Suprapubic skin (tissue), 3 donors: ENCODE results near the gene FARS2.

Experiments used
- EP300 ChIP-seq: sonication (generic); formaldehyde crosslinking; IDR thresholded peaks from one replicate; pipeline ENCODE4 v1.6.1; 2017; ENCODE audit warnings: antibody characterized with exemption
- POLR2A ChIP-seq, 2 donors: fragments of 450-650 bp; IDR thresholded peaks; one replicate each; pipeline ENCODE4 v1.6.1; 2017; ENCODE audit warnings: antibody characterized with exemption in 2 of 2, mild to moderate bottlenecking in 2 of 2, moderate library complexity in 2 of 2
- TF ChIP-seq, protein P1 (sequence below), 2 donors: fragments of 200-600 bp in 1 of 2; fragments of 450-650 bp in 1 of 2; sonication (generic) in 1 of 2; IDR thresholded peaks; one replicate each; pipeline ENCODE4 v1.5.1; 2016 to 2019; ENCODE audit warnings: antibody characterized with exemption in 2 of 2, mild to moderate bottlenecking in 1 of 2, moderate library complexity in 1 of 2

DNA sequence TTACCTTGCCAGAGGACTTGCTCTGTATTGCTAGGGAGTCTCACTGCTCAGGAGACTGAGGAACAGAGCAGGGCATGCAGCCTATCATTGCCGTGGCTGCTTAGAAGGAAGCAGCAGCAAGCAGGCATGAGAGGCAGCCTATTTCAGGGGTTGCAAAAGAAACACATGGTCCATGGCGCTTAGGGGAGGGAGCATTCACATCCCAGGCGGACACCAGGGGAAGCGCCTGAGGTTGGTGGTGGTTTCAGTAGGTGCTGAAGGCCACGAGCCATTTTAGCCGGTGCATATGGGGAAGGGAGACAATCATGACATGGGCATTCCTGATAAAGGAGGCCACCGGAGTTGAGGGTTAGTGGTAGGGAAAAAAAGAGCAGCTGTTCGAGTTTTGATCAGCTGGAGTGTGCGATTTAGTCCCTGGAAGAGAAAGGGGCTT lies 20.9 kb downstream of the FARS2 start:
- TF ChIP-seq, protein P1, sequence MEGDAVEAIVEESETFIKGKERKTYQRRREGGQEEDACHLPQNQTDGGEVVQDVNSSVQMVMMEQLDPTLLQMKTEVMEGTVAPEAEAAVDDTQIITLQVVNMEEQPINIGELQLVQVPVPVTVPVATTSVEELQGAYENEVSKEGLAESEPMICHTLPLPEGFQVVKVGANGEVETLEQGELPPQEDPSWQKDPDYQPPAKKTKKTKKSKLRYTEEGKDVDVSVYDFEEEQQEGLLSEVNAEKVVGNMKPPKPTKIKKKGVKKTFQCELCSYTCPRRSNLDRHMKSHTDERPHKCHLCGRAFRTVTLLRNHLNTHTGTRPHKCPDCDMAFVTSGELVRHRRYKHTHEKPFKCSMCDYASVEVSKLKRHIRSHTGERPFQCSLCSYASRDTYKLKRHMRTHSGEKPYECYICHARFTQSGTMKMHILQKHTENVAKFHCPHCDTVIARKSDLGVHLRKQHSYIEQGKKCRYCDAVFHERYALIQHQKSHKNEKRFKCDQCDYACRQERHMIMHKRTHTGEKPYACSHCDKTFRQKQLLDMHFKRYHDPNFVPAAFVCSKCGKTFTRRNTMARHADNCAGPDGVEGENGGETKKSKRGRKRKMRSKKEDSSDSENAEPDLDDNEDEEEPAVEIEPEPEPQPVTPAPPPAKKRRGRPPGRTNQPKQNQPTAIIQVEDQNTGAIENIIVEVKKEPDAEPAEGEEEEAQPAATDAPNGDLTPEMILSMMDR (IDR thresholded peaks at IDR 0.05): no peak
- no peak for TF ChIP-seq EP300
- no peak for TF ChIP-seq POLR2A (IDR thresholded peaks at IDR 0.05)
